Measurements from ENCODE around the gene PDCD7. TPM values are rescaled to one million over a fixed set of nuclear protein-coding genes. Genes with fewer than 3 reads are reported as not detected.
"Not testable (repeated sequence)": the region's sequence is repeated elsewhere in the genome, so short reads cannot be mapped to it uniquely, and the experiment has no call there.

Gene PDCD7, protein sequence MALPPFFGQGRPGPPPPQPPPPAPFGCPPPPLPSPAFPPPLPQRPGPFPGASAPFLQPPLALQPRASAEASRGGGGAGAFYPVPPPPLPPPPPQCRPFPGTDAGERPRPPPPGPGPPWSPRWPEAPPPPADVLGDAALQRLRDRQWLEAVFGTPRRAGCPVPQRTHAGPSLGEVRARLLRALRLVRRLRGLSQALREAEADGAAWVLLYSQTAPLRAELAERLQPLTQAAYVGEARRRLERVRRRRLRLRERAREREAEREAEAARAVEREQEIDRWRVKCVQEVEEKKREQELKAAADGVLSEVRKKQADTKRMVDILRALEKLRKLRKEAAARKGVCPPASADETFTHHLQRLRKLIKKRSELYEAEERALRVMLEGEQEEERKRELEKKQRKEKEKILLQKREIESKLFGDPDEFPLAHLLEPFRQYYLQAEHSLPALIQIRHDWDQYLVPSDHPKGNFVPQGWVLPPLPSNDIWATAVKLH
- 13.4 TPM for polyA plus RNA-seq

GRCh38 chr15:65133548-65134200 lies at the start of gene PDCD7:
Gene PDCD7 (minus strand): TSS chr15:65133808. CDS start chr15:65133781, 27 bp downstream.
- H3K9me3 Mint-ChIP-seq: peaks cover 4 to 8% (median 5%) of the 10 kb centered on the region in 3 donors
- peak within 1 kb of the TSS; percentile 91 to 98 (median 95) for H3K27ac Mint-ChIP-seq
- H3K36me3 Mint-ChIP-seq: peaks cover 2% of the 10 kb centered on the region
- no peaks in the 10 kb centered on the region for H3K27me3 Mint-ChIP-seq
- peaks cover 19 to 21% (median 20%) of the 10 kb centered on the region in 3 donors for H3K4me1 Mint-ChIP-seq
- H3K4me3 Mint-ChIP-seq: peak within 1 kb of the TSS; percentile 88 to 98 (median 96)

DNA sequence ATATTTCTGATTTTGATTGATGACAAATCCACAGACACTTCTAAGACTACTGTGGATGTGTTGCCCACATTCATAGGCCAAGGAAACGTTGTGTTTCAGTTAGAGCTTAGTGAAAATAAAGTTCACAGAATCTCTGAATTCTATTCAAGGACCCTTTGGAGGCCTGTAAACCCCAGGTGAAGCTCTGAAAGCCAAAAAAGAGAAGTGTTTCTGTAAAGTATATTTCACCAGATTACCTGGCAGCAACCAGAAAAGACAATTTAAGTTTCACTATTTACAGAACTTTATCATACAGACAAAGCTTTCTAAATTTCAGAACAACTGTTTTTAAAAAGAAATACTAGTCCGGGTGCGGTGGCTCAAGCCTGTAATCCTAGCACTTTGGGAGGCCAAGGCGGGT lies 48.9 kb upstream of the PDCD7 start:
- Mint-ChIP-seq H3K4me1 (peaks cover 22 to 25% (median 25%) of the 10 kb centered on the region in 3 donors), H3K4me3 (peak overlapping the region; percentile 91 to 98 (median 94)), H3K27me3 (no peaks in the 10 kb centered on the region), H3K27ac (peak overlapping the region; percentile 78 to 83 (median 80)), H3K9me3 (peaks cover 0 to 2% (median 0%) of the 10 kb centered on the region in 3 donors), H3K36me3 (no peaks in the 10 kb centered on the region)

GRCh38 chr15:65181582-65182353 lies 48.2 kb upstream of the PDCD7 start:
- not testable (repeated sequence) for H3K9me3 Mint-ChIP-seq, H3K27me3 Mint-ChIP-seq, H3K36me3 Mint-ChIP-seq
- H3K4me1 Mint-ChIP-seq: peaks cover 22 to 25% (median 25%) of the 10 kb centered on the region in 3 donors
- H3K4me3 Mint-ChIP-seq: peak overlapping the region in 1 of 4 donors; percentile 83
- peak overlapping the region in 1 of 3 donors; percentile 83 for H3K27ac Mint-ChIP-seq

GRCh38 chr15:65180167-65180566 lies 46.6 kb upstream of the PDCD7 start:
- Mint-ChIP-seq H3K27ac (no peak overlapping the region), H3K36me3 (no peaks in the 10 kb centered on the region), H3K27me3 (no peaks in the 10 kb centered on the region), H3K4me1 (peaks cover 18 to 27% (median 25%) of the 10 kb centered on the region in 3 donors), H3K4me3 (no peak overlapping the region), H3K9me3 (peaks cover 0 to 2% (median 0%) of the 10 kb centered on the region in 3 donors)

- Mint-ChIP-seq H3K4me3 (no peak overlapping the region), H3K27ac (no peak overlapping the region), H3K27me3 (no peaks in the 10 kb centered on the region), H3K9me3 (no peaks in the 10 kb centered on the region), H3K4me1 (peaks cover 8 to 22% (median 15%) of the 10 kb centered on the region in 3 donors), H3K36me3 (no peaks in the 10 kb centered on the region)
Observed at GRCh38 chr15:65177901-65178300, 44.3 kb upstream of the PDCD7 start.

DNA sequence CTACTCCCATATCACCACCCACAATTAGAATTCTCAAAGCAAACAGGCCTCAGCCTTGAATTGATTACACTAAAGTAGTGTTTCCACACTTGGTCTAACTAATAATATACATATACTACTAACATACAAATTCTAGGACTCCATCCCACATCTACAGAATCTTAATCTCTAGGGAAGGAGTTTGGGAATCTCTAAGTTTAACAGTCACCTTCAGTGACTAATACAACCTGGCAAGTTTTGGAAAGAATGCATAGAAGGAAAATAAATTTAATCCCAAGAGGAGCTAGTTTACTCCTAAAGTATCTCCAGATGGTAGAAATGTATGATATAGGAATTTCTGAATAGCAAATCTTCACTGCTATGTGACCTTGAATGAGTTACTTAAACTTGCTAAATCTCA lies 42.4 kb upstream of the PDCD7 start:
- no peaks in the 10 kb centered on the region for H3K9me3 Mint-ChIP-seq
- H3K4me3 Mint-ChIP-seq: no peak overlapping the region
- H3K36me3 Mint-ChIP-seq: no peaks in the 10 kb centered on the region
- no peaks in the 10 kb centered on the region for H3K27me3 Mint-ChIP-seq
- H3K4me1 Mint-ChIP-seq: peaks cover 7 to 19% (median 9%) of the 10 kb centered on the region in 3 donors
- H3K27ac Mint-ChIP-seq: no peak overlapping the region

DNA sequence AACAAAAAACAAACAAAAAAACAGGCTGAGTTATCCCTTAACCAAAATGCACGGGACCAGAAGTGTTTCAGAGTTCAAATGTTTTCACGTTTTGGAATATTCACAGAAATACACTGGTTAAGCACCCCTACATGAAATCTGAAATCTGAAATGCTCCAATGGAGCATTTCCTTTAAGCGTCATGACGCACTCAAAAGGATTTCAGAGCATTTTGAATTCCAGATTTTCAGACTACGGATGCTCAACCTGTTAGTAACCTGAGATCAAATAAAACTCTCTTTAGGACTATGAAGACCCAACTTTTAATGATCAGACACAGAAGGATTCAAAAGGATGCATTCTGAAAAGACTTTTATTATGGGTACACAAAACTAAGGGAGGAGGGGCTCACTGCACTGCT lies 41.9 kb upstream of the PDCD7 start:
- H3K36me3 Mint-ChIP-seq: no peaks in the 10 kb centered on the region

DNA sequence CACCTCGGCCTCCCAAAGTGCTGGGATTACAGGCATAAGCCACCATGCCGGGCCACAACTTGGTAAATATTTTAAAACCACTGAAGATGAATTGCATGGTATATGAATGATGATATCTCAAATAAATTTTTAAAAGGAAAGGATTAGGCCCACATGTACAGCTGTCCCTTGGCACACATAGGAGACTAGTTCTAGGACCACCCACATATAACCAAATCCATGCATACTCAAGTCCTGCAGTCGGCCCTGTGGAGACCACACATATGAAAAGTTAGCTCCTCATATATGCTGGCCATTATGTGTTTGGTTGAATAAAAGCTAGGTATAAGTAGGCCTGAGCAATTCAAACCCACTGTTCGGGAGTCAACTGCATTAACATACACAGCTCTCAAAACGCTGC lies 40.9 kb upstream of the PDCD7 start:
- no peaks in the 10 kb centered on the region for H3K27me3 Mint-ChIP-seq
- no peak overlapping the region for H3K4me3 Mint-ChIP-seq
- H3K36me3 Mint-ChIP-seq: no peaks in the 10 kb centered on the region
- H3K4me1 Mint-ChIP-seq: peaks cover 4 to 14% (median 5%) of the 10 kb centered on the region in 3 donors
- H3K27ac Mint-ChIP-seq: no peak overlapping the region
- H3K9me3 Mint-ChIP-seq: no peaks in the 10 kb centered on the region

More for the DNA sequence above, 41.9 kb upstream of the PDCD7 start:
- Mint-ChIP-seq H3K27ac (no peak overlapping the region), H3K9me3 (no peaks in the 10 kb centered on the region), H3K4me1 (peaks cover 7 to 18% (median 9%) of the 10 kb centered on the region in 3 donors), H3K27me3 (no peaks in the 10 kb centered on the region), H3K4me3 (no peak overlapping the region)

GRCh38 chr15:65172531-65172930 lies 38.9 kb upstream of the PDCD7 start:
- no peaks in the 10 kb centered on the region for H3K27me3 Mint-ChIP-seq
- no peaks in the 10 kb centered on the region for H3K36me3 Mint-ChIP-seq
- peaks cover 4 to 14% (median 5%) of the 10 kb centered on the region in 3 donors for H3K4me1 Mint-ChIP-seq
- no peaks in the 10 kb centered on the region for H3K9me3 Mint-ChIP-seq
- H3K4me3 Mint-ChIP-seq: no peak overlapping the region
- H3K27ac Mint-ChIP-seq: peak overlapping the region in 1 of 3 donors; percentile 41

DNA sequence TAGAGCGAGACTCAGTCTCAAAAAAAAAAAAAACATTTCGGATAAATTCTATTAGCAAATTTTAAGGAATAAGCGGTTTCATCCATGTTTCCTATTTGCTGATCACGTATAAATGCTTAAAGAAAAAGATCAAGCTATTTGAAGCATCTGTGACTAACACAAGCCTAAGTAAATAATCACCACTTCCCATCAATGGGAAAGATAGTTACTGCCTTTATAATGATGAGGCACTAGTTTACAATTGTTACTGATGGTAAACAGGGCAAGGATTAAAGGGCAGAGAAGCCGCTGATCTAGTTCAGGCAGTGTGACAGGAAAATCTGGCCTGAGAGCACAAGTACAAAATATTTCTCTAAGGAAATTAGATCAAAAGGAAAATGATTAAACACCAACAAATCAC lies 37.8 kb upstream of the PDCD7 start:
- Mint-ChIP-seq H3K4me3 (no peak overlapping the region), H3K27ac (no peak overlapping the region), H3K4me1 (peaks cover 4 to 14% (median 5%) of the 10 kb centered on the region in 3 donors), H3K36me3 (no peaks in the 10 kb centered on the region), H3K27me3 (no peaks in the 10 kb centered on the region), H3K9me3 (no peaks in the 10 kb centered on the region)

GRCh38 chr15:65165875-65166274 lies 32.3 kb upstream of the PDCD7 start:
- no peaks in the 10 kb centered on the region for H3K36me3 Mint-ChIP-seq
- H3K4me3 Mint-ChIP-seq: no peak overlapping the region
- H3K9me3 Mint-ChIP-seq: no peaks in the 10 kb centered on the region
- H3K4me1 Mint-ChIP-seq: no peaks in the 10 kb centered on the region
- H3K27ac Mint-ChIP-seq: no peak overlapping the region
- no peaks in the 10 kb centered on the region for H3K27me3 Mint-ChIP-seq

- Mint-ChIP-seq H3K27ac (no peak overlapping the region), H3K4me1 (no peaks in the 10 kb centered on the region), H3K36me3 (no peaks in the 10 kb centered on the region), H3K9me3 (no peaks in the 10 kb centered on the region), H3K4me3 (no peak overlapping the region), H3K27me3 (no peaks in the 10 kb centered on the region)
Observed at GRCh38 chr15:65164139-65164538, 30.5 kb upstream of the PDCD7 start.

DNA sequence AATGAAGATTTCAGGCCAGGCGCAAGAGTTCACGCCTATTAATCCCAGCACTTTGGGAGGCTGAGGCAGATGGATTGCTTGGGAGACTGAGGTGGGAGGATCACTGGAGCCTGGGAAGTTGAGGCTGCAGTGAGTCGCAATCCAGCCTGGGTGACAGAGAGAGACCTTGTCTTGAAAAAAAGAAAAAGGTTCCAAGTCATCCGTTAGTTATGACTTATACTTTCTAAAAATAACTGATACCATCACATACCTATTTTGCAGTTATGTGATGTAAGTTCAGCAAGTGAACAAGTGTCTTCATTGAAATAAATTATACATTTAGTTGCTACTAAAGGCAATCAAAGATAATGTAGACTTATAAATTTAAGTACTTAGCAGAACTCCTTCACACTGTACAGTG lies 29.4 kb upstream of the PDCD7 start:
- no peak overlapping the region for H3K27ac Mint-ChIP-seq
- no peaks in the 10 kb centered on the region for H3K36me3 Mint-ChIP-seq
- no peaks in the 10 kb centered on the region for H3K27me3 Mint-ChIP-seq
- no peak overlapping the region for H3K4me3 Mint-ChIP-seq
- no peaks in the 10 kb centered on the region for H3K4me1 Mint-ChIP-seq
- no peaks in the 10 kb centered on the region for H3K9me3 Mint-ChIP-seq

GRCh38 chr15:65156692-65157091 lies 23.1 kb upstream of the PDCD7 start:
- H3K4me3 Mint-ChIP-seq: no peak overlapping the region
- no peaks in the 10 kb centered on the region for H3K4me1 Mint-ChIP-seq
- H3K27me3 Mint-ChIP-seq: no peaks in the 10 kb centered on the region
- no peaks in the 10 kb centered on the region for H3K36me3 Mint-ChIP-seq
- no peak overlapping the region for H3K27ac Mint-ChIP-seq
- no peaks in the 10 kb centered on the region for H3K9me3 Mint-ChIP-seq

GRCh38 chr15:65154720-65155119 lies 21.1 kb upstream of the PDCD7 start:
- peak overlapping the region in 1 of 3 donors; percentile 63 for H3K27ac Mint-ChIP-seq
- no peak overlapping the region for H3K4me3 Mint-ChIP-seq
- H3K9me3 Mint-ChIP-seq: no peaks in the 10 kb centered on the region
- no peaks in the 10 kb centered on the region for H3K4me1 Mint-ChIP-seq
- H3K27me3 Mint-ChIP-seq: no peaks in the 10 kb centered on the region
- peaks cover 2% of the 10 kb centered on the region for H3K36me3 Mint-ChIP-seq

Measured in IgD-negative memory B cell (primary cell).